CD4-positive, alpha-beta T cell treated with Interleukin-10 for 1 hour (primary cell): Measurements from ENCODE around the gene CEP192.

Experiments used
- DNase-seq: peaks from one replicate; pipeline ENCODE4 v3.0.0-alpha.2; 2020

CEP192 gene

DNA sequence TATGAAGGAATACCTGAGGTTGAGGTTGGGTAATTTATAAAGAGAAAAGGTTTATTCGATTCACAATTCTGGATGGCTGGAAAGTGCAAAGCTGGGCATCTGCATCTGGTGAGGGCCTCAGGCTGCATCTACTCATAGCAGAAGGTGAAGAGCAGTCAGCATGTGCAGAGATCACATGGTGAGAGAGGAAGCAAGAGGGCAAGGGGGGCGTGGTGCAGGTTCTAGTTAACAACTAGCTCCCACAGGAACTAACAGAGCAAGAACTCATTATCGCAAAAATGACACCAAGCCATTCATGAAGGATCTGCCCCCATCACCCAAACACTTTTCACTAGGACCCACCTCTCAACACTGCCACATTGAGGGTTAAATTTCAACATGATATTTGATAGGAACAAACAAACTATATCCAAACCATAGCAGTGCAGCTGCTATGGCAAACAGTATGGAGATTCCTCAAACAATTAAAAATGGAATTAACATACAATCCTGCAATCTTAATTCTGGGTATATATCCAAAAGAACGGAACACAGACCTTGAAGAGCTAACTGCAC, 154.6 kb downstream of the CEP192 start:
- DNase-seq = no peak

DNA sequence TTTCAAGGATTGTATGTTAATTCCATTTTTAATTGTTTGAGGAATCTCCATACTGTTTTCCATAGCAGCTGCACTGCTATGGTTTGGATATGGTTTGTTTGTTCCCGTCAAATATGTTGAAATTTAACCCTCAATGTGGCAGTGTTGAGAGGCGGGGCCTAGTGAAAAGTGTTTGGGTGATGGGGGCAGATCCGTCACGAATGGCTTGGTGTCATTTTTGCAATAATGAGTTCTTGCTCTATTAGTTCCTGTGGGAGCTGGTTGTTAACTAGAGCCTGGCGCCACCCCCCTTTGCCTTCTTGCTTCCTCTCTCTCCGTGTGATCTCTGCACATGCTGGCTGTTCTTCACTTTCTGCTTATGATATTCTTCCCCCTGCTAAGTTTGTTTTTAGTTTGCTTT, 156.0 kb downstream of the CEP192 start:
- no peak for DNase-seq

DNA sequence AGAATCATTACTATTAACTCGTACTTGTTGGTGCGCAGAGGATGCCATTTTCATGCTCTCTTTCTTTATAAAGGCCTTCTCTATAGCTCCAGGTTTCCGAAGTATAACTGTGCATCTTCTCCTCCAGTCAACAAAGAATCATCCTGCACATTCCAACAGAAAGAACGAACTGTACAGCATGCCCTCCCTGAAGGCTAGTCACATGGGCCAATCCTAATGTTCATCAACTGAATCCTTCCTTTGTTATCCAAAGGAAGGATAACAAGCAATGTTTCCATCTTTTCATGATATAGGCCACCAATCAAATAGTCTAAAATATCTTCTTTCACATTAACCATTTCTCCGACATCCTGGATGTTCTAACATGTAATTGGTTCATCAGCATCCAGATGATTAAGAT, 160.5 kb downstream of the CEP192 start:
- DNase-seq = no peak

DNA sequence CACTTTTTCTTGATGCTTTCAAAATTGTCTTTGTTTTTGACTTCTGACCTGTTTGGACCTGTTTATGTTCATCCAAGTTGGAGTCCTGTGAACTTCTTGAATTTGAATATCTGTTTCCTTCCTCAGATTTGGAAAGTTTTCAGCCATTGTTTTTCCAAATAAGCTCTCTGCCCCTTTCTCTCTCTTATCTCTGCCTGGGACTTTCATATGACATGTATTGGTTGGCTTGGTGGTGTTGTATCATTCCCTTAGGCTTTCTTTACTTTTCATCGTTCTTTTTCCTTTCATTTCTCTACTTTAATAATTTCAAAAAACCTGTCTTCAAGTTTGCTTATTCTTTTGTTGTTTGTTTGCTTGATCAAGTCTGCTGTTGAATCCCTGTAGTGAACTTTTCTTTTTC, 167.3 kb downstream of the CEP192 start:
- no peak for DNase-seq

DNA sequence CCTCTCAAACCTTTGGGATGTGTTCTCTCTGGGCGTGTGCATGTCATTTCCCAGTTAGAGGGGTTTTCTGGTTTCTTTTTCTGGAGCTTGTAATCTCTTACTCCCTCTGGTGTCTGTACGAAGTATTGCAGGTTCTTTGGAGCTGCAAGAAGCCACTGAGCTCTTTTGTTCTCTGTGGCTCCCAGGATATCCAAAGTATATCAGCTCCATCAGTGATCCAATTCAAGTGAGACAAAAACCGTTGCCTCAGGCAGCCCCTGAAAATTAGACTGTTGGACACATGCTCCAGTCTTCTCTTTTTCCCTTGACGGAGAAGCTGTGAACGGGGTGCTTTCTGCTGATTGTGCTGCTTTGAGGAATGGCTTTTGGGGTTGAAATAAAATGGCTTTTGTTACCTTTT, 168.4 kb downstream of the CEP192 start:
- peak; percentile 73 for DNase-seq

DNA sequence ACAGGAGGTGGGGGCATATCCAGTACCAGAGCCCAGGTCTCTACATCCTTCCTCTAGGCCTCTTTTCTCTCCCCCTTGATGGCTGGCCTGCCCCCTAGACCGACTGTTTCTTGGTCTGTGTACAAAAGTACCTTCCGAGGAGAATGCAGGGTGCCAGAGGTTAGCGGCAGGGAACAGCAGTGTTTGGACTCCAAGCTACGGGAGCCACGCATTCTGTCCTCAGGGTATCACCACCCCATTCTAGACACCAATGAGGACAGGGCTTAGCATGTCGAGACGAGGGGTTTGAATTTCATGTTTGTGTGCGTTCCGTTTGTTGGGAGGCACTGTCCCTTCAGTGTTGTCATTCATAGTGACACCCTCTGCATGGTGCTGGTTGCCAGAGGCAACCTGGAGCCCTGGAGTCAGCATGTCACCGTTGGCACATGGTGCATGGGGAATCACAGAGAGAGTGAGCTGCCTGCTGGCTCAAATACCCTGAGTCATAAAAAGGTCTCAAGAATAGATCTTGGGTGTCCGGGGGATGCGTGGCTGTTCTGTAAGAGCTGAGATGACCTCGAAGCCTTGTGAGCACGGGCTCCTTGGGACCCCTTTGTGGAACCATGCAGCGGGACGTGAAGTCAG, 170.2 kb downstream of the CEP192 start:
- no peak for DNase-seq

DNA sequence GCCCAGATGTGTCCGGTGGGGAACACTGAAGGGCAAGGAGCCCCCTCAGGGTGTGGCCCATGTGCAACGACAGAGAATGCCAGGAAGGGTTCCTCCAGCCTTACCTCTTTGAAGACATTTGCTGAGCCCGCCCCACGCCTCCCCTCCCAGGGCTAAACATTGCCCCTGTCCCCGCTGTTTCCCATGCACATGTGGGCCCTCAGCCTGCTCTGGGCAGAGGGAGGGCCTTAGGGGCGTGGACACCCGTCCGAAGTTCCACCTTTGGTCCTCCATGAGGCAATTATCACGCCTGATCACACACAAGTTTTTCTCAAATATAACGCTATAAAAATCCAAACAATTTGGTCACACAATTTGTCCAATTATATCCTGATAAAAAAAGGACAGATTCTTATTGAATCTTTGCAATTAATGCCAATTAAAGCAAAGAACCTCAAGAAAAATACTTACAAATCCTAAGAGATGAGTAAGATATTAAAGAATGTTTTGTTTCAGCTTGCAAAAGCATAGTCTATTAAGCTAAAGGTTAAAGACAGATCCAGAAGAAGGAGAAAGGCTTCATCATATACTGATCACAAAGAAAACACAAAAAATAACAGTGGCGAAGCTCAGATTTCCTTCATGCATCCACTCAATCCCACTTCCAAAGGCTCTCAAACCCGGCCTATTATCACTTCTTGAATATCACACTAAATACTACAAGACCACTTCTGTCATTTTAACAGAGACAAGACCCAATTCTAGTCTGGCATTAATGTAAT, 172.2 kb downstream of the CEP192 start:
- DNase-seq = no peak

DNA sequence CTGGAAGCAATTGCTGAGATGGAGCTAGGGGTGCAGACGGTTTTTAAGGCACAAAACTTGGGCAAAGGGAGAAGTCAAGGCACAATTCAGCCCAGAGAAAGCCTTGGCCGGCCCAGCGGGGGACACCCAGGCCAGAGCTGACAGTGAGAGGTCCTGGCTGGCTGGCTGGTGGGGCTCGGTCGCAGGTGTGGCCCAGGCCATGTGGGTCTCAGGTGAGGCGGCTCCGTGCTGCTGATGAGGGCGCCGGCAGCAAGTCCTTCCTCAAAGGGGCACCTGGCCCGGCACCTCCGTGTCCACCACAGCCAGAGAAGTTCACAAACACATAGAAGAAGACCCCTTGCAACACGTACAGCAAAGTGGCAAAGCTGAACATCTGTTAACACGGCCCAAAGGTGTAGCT, 173.2 kb downstream of the CEP192 start:
- DNase-seq = no peak

DNA sequence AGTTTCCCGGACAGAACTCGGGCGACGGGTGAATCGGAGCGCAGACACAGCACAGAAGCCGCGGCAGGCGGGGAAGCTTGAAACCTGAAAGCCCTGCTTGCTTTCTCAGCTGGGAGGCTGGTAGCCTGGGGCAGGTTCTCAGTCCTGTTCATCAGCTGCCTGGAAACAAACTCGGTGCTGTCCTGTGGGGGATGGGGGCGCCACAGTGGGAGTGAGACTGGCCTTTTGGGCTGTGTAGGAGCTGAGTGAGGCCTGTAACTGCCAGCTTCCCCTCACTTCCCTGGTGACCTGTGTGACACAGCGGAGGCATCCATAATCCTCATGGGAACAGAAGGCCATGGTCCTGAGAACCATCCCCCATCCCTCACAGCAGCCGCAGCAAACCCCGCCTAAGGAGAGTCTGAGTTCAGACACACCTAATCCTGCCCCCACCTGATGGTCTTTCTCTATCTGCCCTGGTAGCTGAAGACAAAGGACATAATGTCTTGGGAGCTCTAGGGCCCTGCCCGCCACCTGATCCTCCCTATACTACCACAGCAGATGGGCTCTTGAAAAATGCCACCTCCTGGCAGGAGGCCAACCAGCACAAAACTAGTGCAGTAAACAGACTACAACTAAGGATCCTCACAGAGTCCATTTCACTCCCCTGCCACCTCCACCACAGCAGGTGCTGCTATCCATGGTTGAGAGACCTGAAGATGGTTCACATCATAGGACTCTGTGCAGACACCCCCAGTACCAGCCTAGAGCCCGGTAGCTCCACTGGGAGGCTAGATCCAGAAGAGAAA, 174.7 kb downstream of the CEP192 start:
- no peak for DNase-seq

DNA sequence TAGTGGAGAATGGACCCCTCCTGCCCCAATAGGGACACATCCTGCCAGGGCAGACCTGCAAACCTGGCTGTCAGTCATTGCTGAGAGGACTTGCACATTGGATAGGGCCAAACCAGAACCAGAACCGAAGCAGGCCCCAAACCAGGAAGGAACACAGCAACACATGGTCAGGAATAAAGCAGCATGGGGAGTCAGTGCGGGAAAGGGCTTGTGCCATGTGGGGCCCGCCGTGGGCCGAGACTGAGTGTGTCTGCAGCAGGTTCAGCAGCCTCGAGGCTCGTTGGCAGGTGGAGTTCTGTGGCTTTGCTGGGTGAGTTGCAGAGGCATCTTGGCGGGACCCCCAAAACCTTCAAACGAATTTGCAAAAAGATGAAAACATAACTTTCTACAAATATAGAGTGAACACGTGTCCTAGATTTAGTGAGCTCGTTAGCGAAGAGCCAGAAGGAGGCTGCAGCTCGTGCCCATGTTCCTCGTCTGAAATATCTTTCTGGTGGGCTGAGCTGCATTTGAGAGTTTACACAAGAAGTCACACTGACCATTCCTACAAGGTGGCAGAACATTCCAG, 182.5 kb downstream of the CEP192 start:
- no peak for DNase-seq
